ENCODE results near the gene INTS7. TPM values are rescaled to one million over a fixed set of nuclear protein-coding genes. Genes with fewer than 3 reads are reported as not detected.
"Not testable (repeated sequence)": the region's sequence is repeated elsewhere in the genome, so short reads cannot be mapped to it uniquely, and the experiment has no call there.

The INTS7 gene
- total RNA-seq, 1 donor: 21.3 TPM

GRCh38 chr1:211986628-211987254, 48.6 kb downstream of the INTS7 start:
- DNase-seq (ENCODE audit: low read depth in 2 of 3, low spot score in 2 of 3): no peak

GRCh38 chr1:211985556-211986264, 49.6 kb downstream of the INTS7 start:
- no peak for DNase-seq (ENCODE audit: low read depth in 2 of 3, low spot score in 2 of 3)

- DNase-seq (ENCODE audit: low read depth in 2 of 3, low spot score in 2 of 3): no peak
Observed at GRCh38 chr1:211978596-211978995, 56.8 kb downstream of the INTS7 start.

GRCh38 chr1:211975152-211975941, 60.0 kb downstream of the INTS7 start:
- no peak for DNase-seq (ENCODE audit: low read depth in 2 of 3, low spot score in 2 of 3)

GRCh38 chr1:211973541-211973940, 61.8 kb downstream of the INTS7 start:
- no peak for DNase-seq (ENCODE audit: low read depth in 2 of 3, low spot score in 2 of 3)

- no peak for DNase-seq (ENCODE audit: low read depth in 2 of 3, low spot score in 2 of 3)
Observed at GRCh38 chr1:211968200-211968834, 67.0 kb downstream of the INTS7 start.

GRCh38 chr1:211967704-211968103, 67.7 kb downstream of the INTS7 start:
- DNase-seq (ENCODE audit: low read depth in 2 of 3, low spot score in 2 of 3): no peak

GRCh38 chr1:211965108-211965805, 70.1 kb downstream of the INTS7 start:
- DNase-seq (ENCODE audit: low read depth in 2 of 3, low spot score in 2 of 3): peak in 2 of 3 donors; percentile 3 to 46

- no peak for DNase-seq (ENCODE audit: low read depth in 2 of 3, low spot score in 2 of 3)
Observed at GRCh38 chr1:211959680-211960079, 75.7 kb downstream of the INTS7 start.

GRCh38 chr1:211959221-211959620, 76.1 kb downstream of the INTS7 start:
- no peak for DNase-seq (ENCODE audit: low read depth in 2 of 3, low spot score in 2 of 3)

- not testable (repeated sequence) for DNase-seq (ENCODE audit: low read depth in 2 of 3, low spot score in 2 of 3)
Observed at GRCh38 chr1:211954028-211954427, 81.3 kb downstream of the INTS7 start.

- not testable (repeated sequence) for DNase-seq (ENCODE audit: low read depth in 2 of 3, low spot score in 2 of 3)
Observed at GRCh38 chr1:211953543-211953942, 81.8 kb downstream of the INTS7 start.

- DNase-seq (ENCODE audit: low read depth in 2 of 3, low spot score in 2 of 3): no peak
Observed at GRCh38 chr1:211952299-211952698, 83.1 kb downstream of the INTS7 start.

- peak in 1 of 3 donors; percentile 11 for DNase-seq (ENCODE audit: low read depth in 2 of 3, low spot score in 2 of 3)
Observed at GRCh38 chr1:211951856-211952255, 83.5 kb downstream of the INTS7 start.

- DNase-seq (ENCODE audit: low read depth in 2 of 3, low spot score in 2 of 3): no peak
Observed at GRCh38 chr1:211948377-211948776, 87.0 kb downstream of the INTS7 start.

GRCh38 chr1:211947396-211948295, 87.7 kb downstream of the INTS7 start:
- DNase-seq (ENCODE audit: low read depth in 2 of 3, low spot score in 2 of 3): no peak

- DNase-seq (ENCODE audit: low read depth in 2 of 3, low spot score in 2 of 3): no peak
Observed at GRCh38 chr1:211944733-211945500, 90.4 kb downstream of the INTS7 start.

- no peak for DNase-seq (ENCODE audit: low read depth in 2 of 3, low spot score in 2 of 3)
Observed at GRCh38 chr1:211942583-211942982, 92.8 kb downstream of the INTS7 start.
